BE2C (cell line): Measurements from ENCODE around the gene EIF5A2. TPM values are rescaled to one million over a fixed set of nuclear protein-coding genes. Genes with fewer than 3 reads are reported as not detected.
A peak's percentile ranks its signal among the peaks of the same experiment; 100 is the strongest.

Experiments
- DNase-seq: peaks from one replicate; pipeline ENCODE4 v3.0.0-alpha.2; 2020
- H3K27me3 ChIP-seq: fragments of 250-450 bp; sonication (Bioruptor Pico); 2 replicates; pipeline ENCODE4 v1.5.1; 2020; ENCODE audit warnings: mild to moderate bottlenecking
- H3K36me3 ChIP-seq: fragments of 250-450 bp; sonication (Bioruptor Pico); 2 replicates; pipeline ENCODE4 v1.5.1; 2020; ENCODE audit warnings: mild to moderate bottlenecking
- H3K4me1 ChIP-seq: fragments of 250-450 bp; sonication (Bioruptor Pico); 2 replicates; pipeline ENCODE4 v1.5.1; 2020
- H3K4me3 ChIP-seq: 2 replicates; pipeline ENCODE4 v1.5.1; 2011; ENCODE audit warnings: low read depth, low read length
- H3K9me3 ChIP-seq: fragments of 250-450 bp; sonication (Bioruptor Pico); 2 replicates; pipeline ENCODE4 v1.5.1; 2020
- CTCF ChIP-seq: IDR thresholded peaks from 2 replicates; pipeline ENCODE4 v1.5.1; 2012; ENCODE audit warnings: mild to moderate bottlenecking, low read depth, low read length
- polyA plus RNA-seq: library from polyadenylated mRNA; unstranded; fragments of >200 nt; gene quantifications from one replicate; pipeline ENCODE4 v1.2.1, GENCODE V29; 2012; ENCODE audit warnings: low read depth, missing spikeins; ENCODE audit not compliant: insufficient read length, insufficient read depth

Gene EIF5A2
- polyA plus RNA-seq: 5.7 TPM

GRCh38 chr3:170908235-170909116 is at the start of gene EIF5A2:
Gene EIF5A2 (minus strand): TSS chr3:170908637. CDS start chr3:170907806, 831 bp downstream.
- peaks cover 5% of the 10 kb centered on the region; the same call in 1 of the 2 replicates for H3K9me3 ChIP-seq
- peak within 1 kb of the TSS; percentile 78 for H3K4me3 ChIP-seq
- no peaks in the 10 kb centered on the region for H3K36me3 ChIP-seq
- no peaks in the 10 kb centered on the region for H3K4me1 ChIP-seq
- TF ChIP-seq CTCF: no peak
- no peaks in the 10 kb centered on the region for H3K27me3 ChIP-seq
- peak; percentile 100 for DNase-seq

GRCh38 chr3:170956647-170957046 is 48.2 kb upstream of the EIF5A2 start:
- no peaks in the 10 kb centered on the region for H3K4me1 ChIP-seq
- no peaks in the 10 kb centered on the region for H3K36me3 ChIP-seq
- DNase-seq: no peak
- no peaks in the 10 kb centered on the region for H3K27me3 ChIP-seq
- H3K4me3 ChIP-seq: no peak overlapping the region
- TF ChIP-seq CTCF: no peak
- H3K9me3 ChIP-seq: no peaks in the 10 kb centered on the region

DNA sequence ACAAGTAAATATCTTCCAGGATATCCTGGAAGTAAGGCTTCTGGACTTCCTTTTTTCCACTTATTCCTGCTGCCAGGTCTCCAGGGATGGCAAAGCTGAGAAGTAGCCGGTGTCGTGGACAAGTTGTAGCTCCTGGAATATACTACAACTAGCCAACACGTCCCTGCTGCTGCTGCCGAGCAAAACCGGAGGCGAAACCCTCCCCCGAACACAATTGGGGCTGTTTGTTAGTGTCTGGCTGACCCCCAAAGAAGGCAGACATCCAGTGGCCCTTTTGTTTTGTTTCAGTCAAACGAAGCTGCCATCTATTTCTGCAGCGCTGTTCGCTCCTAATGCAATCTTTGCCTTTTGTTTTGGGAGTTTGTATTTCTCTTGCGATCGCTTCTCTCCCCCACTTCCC is 45.3 kb upstream of the EIF5A2 start:
- TF ChIP-seq CTCF: no peak
- Histone ChIP-seq H3K9me3 (no peaks in the 10 kb centered on the region), H3K4me1 (no peaks in the 10 kb centered on the region), H3K36me3 (no peaks in the 10 kb centered on the region), H3K4me3 (no peak overlapping the region), H3K27me3 (no peaks in the 10 kb centered on the region)
- no peak for DNase-seq

DNA sequence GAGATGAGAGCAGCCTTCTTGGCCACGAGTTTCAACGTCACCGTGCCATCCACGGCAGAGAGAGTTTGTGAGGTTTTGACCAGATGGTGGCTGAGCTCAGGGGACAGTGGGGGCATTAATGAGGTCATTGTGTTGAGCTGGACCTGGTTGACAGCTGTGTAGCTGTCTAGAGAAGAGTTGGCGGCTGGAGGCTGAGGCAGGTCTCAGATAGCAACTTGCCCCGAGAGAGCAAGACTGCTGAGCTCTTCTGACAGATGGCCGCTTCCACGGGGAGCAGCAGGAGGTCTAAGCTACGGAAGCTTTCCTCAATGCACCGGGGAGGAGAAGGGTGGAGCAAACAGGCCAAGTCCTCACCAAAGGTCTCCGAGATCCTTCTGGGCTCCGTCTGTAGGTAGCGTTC is 44.8 kb upstream of the EIF5A2 start:
- no peaks in the 10 kb centered on the region for H3K27me3 ChIP-seq
- no peaks in the 10 kb centered on the region for H3K36me3 ChIP-seq
- no peak for DNase-seq
- no peak for TF ChIP-seq CTCF
- H3K4me1 ChIP-seq: no peaks in the 10 kb centered on the region
- no peaks in the 10 kb centered on the region for H3K9me3 ChIP-seq
- no peak overlapping the region for H3K4me3 ChIP-seq

DNA sequence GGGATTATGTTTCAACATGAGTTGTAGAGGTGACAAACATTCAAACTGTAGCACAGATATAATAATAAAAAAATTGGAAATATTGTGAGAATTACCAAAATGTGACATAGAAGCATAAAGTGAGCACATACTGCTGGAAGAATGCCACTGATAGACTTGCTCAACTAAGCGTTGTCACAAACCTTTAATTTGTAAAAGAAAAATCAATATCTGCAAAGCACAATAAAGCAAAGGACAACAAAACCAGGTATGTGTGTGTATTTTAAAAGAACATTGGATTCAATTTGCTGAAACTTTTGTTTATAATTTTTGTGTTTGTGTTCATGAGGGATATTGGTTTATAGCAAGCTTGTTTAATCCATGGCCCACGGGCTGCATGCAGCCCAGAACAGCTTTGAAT is 40.8 kb upstream of the EIF5A2 start:
- no peaks in the 10 kb centered on the region for H3K9me3 ChIP-seq
- no peak for TF ChIP-seq CTCF
- no peaks in the 10 kb centered on the region for H3K4me1 ChIP-seq
- DNase-seq: no peak
- no peaks in the 10 kb centered on the region for H3K27me3 ChIP-seq
- H3K4me3 ChIP-seq: no peak overlapping the region
- H3K36me3 ChIP-seq: no peaks in the 10 kb centered on the region
